Fibroblast of villous mesenchyme (primary cell): ENCODE results near the gene NISCH. TPM values are rescaled to one million over a fixed set of nuclear protein-coding genes. Genes with fewer than 3 reads are reported as not detected.
A peak's percentile ranks its signal among the peaks of the same experiment; 100 is the strongest.

Experiments used
- DNase-seq: peaks from one replicate; pipeline ENCODE4 v3.0.0-alpha.2; 2010; ENCODE audit warnings: low read depth
- H3K4me3 ChIP-seq: 2 replicates; pipeline ENCODE4 v1.5.1; 2011; ENCODE audit warnings: low read depth, mild to moderate bottlenecking, low read length
- total RNA-seq: library from RNA; depleted of rRNA; stranded (reverse); fragments of >200 nt; gene quantifications from 2 replicates; pipeline ENCODE4 v1.2.3, GENCODE V29; 2012
- TF ChIP-seq, protein P1 (sequence below): IDR thresholded peaks from 2 replicates; pipeline ENCODE4 v1.5.1; 2012; ENCODE audit warnings: low read depth, mild to moderate bottlenecking, low read length; ENCODE audit not compliant: insufficient read depth

The NISCH gene
- total RNA-seq, 1 donor = 82.5 TPM

DNA sequence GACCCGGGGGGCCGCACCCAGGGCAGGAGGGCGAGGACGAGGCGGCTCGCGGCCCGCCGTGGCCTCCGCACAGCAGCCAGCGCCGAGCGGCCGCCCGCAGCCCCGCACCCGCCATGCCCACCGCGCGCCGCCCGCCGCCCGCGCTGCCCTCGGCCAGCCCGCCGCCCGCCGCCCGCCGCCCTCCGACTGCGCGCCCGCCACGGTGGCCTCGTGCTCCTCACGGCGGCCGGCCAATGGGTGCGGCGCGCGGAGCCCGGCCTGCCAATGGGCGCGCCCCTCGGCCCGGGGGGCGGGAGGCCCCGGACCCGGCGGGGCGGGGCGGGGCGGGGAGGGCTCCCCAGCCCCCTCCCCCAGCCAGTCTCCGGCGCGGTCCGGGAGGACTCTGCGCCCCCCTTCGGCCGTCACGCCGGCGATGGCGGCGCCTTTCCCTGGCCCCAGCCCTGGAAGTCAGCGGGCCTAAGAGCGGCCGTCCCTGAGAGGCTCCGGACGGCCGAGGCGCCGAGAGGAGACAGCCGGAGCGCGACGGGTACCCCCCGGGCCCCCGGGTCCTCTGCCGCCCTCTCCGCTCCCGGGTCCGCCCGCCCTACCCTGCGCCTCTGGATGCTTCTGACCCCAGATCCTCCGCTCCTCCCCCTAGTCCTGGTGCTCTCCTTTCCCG lies 78.3 kb downstream of the NISCH start, which contains the start of gene NT5DC2:
Gene NT5DC2, minus strand, starts transcription at position 235 of the 658 bp plus-strand sequence. Its CDS starts 120 bp downstream, at position 115.
- peak; percentile 73 for DNase-seq
- TF ChIP-seq, protein P1, sequence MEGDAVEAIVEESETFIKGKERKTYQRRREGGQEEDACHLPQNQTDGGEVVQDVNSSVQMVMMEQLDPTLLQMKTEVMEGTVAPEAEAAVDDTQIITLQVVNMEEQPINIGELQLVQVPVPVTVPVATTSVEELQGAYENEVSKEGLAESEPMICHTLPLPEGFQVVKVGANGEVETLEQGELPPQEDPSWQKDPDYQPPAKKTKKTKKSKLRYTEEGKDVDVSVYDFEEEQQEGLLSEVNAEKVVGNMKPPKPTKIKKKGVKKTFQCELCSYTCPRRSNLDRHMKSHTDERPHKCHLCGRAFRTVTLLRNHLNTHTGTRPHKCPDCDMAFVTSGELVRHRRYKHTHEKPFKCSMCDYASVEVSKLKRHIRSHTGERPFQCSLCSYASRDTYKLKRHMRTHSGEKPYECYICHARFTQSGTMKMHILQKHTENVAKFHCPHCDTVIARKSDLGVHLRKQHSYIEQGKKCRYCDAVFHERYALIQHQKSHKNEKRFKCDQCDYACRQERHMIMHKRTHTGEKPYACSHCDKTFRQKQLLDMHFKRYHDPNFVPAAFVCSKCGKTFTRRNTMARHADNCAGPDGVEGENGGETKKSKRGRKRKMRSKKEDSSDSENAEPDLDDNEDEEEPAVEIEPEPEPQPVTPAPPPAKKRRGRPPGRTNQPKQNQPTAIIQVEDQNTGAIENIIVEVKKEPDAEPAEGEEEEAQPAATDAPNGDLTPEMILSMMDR = no peak
- peak within 1 kb of the TSS; percentile 76 for H3K4me3 ChIP-seq

DNA sequence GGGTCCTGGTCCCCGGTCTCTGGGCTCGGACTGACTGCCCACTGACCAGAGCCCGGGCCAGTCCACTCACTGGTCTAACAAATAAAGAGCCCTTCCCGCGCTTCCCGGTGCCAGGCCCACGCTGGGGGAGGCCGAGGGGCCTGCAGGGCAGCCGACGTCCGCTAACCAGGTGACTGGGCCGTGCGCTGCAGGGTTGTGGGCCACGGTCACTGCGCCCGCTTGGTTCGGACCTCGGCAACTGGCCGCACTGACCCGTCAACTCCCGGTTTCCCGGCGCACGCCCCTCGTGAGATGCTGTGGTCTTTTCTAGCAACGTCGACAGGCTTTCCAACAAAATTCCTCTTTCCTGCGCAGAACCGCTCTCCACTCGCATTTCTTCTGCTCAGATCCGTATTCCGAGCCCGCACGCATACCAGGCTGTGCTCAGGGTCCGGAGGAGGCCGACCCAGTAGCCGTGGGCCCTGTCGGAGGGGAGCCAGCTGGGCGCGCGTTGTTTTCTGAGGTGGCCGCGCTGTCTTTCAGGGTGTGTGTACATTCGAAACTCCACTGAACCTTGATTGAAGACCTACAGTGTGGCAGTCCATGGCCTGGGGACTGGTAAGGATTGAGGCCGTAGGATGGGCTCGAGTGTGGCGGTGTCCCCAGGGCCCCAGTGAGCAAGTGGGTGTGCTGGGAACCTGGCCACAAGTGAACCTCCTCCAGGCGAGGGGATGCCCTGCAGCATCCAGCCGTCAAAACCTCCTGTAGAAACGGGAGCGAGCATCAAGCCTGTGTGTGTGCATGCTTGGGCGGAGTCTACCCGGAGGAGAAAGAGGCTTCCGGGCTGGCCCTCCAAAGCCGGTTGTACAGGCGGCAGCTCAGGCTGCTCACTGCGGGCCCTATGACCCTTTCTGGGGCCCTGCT lies 79.1 kb downstream of the NISCH start:
- DNase-seq = peak; percentile 41
- H3K4me3 ChIP-seq = peak overlapping the region; percentile 64
- TF ChIP-seq, protein P1 = no peak

DNA sequence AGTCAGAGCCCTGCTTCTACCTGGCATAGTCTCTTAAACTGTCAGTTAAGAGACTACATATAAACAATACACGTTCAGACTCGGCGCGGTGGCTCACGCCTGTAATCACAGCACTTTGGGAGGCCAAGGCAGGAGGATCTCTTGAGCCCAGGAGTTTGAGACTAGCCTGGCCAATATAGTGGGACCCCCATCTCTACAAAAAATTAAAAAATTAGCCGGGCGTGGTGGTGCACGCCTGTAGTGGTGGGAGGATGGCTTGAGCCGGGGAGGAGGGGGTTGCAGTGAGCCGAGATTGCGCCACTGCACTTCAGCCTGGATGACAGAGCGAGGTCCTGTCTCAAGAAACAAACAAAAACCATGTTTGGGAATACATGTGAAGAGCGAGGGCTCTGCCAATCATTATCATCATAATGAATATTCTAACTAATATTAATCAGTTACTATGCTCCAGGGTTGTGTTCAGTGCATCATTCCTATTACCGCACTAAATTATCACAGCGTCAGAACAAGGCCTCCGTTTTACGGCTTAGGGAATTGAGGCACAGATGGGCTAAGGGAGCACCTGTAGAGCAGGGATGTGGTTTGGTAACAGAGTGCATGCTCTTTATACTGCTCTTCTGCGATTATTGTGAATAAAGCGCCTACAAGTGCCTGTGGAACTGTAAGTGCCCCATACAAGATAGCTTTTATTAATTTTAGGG lies 80.2 kb downstream of the NISCH start:
- H3K4me3 ChIP-seq = no peak overlapping the region
- TF ChIP-seq, protein P1 = no peak
- DNase-seq = no peak

DNA sequence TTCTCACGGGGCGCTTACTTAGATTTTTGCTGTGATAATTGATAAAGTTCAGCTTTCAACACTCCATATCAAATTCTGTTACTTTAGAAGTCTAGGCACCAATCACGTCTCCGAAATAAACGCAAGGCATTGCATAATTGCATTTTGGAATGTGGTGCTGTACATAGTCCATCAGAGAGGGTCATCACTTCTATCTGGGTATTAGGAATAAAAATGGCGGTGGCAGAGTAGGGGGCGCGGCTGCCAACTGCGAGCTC lies 80.6 kb downstream of the NISCH start:
- TF ChIP-seq, protein P1 = no peak
- peak overlapping the region; percentile 7 for H3K4me3 ChIP-seq
- DNase-seq = no peak

DNA sequence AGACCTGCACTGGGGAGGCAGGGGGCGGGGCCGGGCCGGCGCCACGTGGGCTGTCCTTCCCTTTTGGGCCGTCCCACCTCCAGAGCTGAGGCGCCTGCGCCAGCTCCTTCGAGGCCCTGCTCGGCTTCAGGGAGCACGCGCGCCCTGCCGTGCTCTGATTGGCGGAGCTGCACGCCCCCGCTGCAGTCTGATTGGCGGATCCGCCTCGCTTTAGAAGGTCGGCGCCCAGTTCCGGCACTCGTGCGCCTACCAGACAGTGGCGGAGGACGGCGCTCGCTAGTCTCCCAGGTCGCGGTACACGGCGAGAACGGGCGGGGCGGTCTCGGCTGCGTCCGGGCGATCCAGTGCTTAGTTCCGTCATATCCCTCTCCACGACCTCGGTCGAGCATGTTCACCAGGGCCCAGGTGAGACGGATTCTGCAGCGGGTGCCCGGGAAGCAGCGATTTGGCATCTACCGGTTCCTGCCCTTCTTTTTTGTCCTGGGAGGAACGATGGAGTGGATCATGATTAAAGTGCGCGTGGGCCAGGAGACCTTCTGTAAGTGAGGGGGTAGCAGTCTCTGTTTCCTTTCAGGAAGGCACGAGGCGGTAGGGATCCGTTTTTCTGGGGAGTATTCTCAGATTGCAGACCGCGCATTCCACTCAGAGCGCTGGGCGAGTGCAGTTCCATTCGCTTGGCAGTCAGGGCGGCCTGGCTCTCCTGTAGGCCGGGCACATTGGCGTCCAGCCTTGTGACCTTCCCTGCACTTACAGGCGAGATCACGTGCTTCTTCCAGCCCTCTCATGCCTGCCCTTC lies 81.2 kb downstream of the NISCH start, which contains the start of gene UQCC5:
Gene UQCC5, plus strand, starts transcription at position 237 of the 796 bp plus-strand sequence. Its CDS starts 151 bp downstream, at position 388.
- DNase-seq = peak; percentile 99
- H3K4me3 ChIP-seq = peak within 1 kb of the TSS; percentile 83
- TF ChIP-seq, protein P1 = no peak

DNA sequence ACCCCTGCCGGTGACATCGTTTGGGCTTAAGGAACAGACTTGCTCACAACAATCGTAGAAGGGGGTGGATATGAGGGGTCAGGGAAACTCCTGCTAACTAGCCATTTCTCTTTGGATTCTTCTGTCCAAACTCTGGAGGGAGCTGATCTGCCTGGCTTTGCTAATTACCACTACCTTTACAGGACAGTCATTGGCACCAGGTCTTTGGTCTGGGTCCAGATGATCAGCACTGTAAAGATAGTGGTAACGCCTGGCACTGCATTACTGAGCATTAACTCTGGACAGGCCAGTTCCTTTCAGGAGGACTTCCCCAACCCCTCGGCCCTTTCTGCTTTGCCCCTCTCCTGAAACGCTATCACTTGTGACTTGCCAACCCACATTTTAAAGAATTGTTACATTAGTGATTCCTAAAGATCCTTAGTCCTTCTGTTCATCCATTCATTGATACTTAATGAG lies 81.8 kb downstream of the NISCH start:
- peak overlapping the region; percentile 83 for H3K4me3 ChIP-seq
- TF ChIP-seq, protein P1 = no peak
- DNase-seq = no peak
